HEK293 (cell line): ENCODE results near the gene BTF3.

ENCODE experiments used
- FEZF1 ChIP-seq: fragments of 450-650 bp; formaldehyde crosslinking; IDR thresholded peaks from 2 replicates; pipeline ENCODE4 v1.5.1; 2016; ENCODE audit warnings: missing biosample characterization, missing genetic modification characterization
- GLI4 ChIP-seq: fragments of 450-650 bp; formaldehyde crosslinking; IDR thresholded peaks from 2 replicates; pipeline ENCODE4 v1.5.1; 2016; ENCODE audit warnings: missing biosample characterization, missing genetic modification characterization
- GLIS1 ChIP-seq: fragments of 450-650 bp; formaldehyde crosslinking; IDR thresholded peaks from 2 replicates; pipeline ENCODE4 v1.5.1; 2016; ENCODE audit warnings: missing biosample characterization, missing genetic modification characterization
- KLF7 ChIP-seq: fragments of 450-650 bp; formaldehyde crosslinking; IDR thresholded peaks from 2 replicates; pipeline ENCODE4 v1.5.1; 2016; ENCODE audit warnings: missing biosample characterization, missing genetic modification characterization, borderline replicate concordance
- OVOL3 ChIP-seq: fragments of 450-650 bp; formaldehyde crosslinking; IDR thresholded peaks from 2 replicates; pipeline ENCODE4 v1.5.1; 2016; ENCODE audit warnings: missing biosample characterization, missing genetic modification characterization
- WT1 ChIP-seq: fragments of 450-650 bp; formaldehyde crosslinking; IDR thresholded peaks from 2 replicates; pipeline ENCODE4 v1.5.1; 2016; ENCODE audit warnings: missing biosample characterization, missing genetic modification characterization
- ZBTB1 ChIP-seq: fragments of 450-650 bp; formaldehyde crosslinking; IDR thresholded peaks from 2 replicates; pipeline ENCODE4 v1.5.1; 2016; ENCODE audit warnings: missing biosample characterization, missing genetic modification characterization
- ZBTB10 ChIP-seq: fragments of 450-650 bp; formaldehyde crosslinking; IDR thresholded peaks from 2 replicates; pipeline ENCODE4 v1.5.1; 2016; ENCODE audit warnings: missing biosample characterization, missing genetic modification characterization
- ZBTB44 ChIP-seq: fragments of 450-650 bp; IDR thresholded peaks from 2 replicates; pipeline ENCODE4 v1.5.1; 2018; ENCODE audit warnings: missing biosample characterization, mild to moderate bottlenecking, missing genetic modification characterization
- ZFHX2 ChIP-seq: fragments of 450-650 bp; formaldehyde crosslinking; conservative IDR thresholded peaks from 2 replicates; pipeline ENCODE4 v1.5.1; 2016; ENCODE audit warnings: missing biosample characterization, missing genetic modification characterization
- ZIC2 ChIP-seq: fragments of 450-650 bp; formaldehyde crosslinking; IDR thresholded peaks from 2 replicates; pipeline ENCODE4 v1.5.1; 2016; ENCODE audit warnings: missing biosample characterization, missing genetic modification characterization
- ZNF121 ChIP-seq: fragments of 450-650 bp; formaldehyde crosslinking; IDR thresholded peaks from 2 replicates; pipeline ENCODE4 v1.5.1; 2016; ENCODE audit warnings: missing biosample characterization, missing genetic modification characterization
- ZNF146 ChIP-seq: fragments of 450-650 bp; formaldehyde crosslinking; IDR thresholded peaks from 2 replicates; pipeline ENCODE4 v1.5.1; 2016; ENCODE audit warnings: missing biosample characterization, missing genetic modification characterization
- ZNF2 ChIP-seq: fragments of 450-650 bp; formaldehyde crosslinking; IDR thresholded peaks from 2 replicates; pipeline ENCODE4 v1.5.1; 2016; ENCODE audit warnings: missing biosample characterization, missing genetic modification characterization
- ZNF214 ChIP-seq: fragments of 450-650 bp; formaldehyde crosslinking; IDR thresholded peaks from 2 replicates; pipeline ENCODE4 v1.5.1; 2017; ENCODE audit warnings: missing biosample characterization, mild to moderate bottlenecking, missing genetic modification characterization, borderline replicate concordance
- ZNF423 ChIP-seq: fragments of 450-650 bp; formaldehyde crosslinking; IDR thresholded peaks from 2 replicates; pipeline ENCODE4 v1.5.1; 2016; ENCODE audit warnings: missing biosample characterization, missing genetic modification characterization
- ZNF433 ChIP-seq: fragments of 450-650 bp; formaldehyde crosslinking; IDR thresholded peaks from 2 replicates; pipeline ENCODE4 v1.5.1; 2016; ENCODE audit warnings: missing biosample characterization, missing genetic modification characterization, low read depth
- ZNF561 ChIP-seq: fragments of 450-650 bp; IDR thresholded peaks from 2 replicates; pipeline ENCODE4 v1.5.1; 2018; ENCODE audit warnings: missing biosample characterization, missing genetic modification characterization, borderline replicate concordance
- ZNF580 ChIP-seq: fragments of 450-650 bp; formaldehyde crosslinking; IDR thresholded peaks from 2 replicates; pipeline ENCODE4 v1.5.1; 2016; ENCODE audit warnings: missing biosample characterization, missing genetic modification characterization
- ZNF600 ChIP-seq: fragments of 450-650 bp; formaldehyde crosslinking; IDR thresholded peaks from 2 replicates; pipeline ENCODE4 v1.5.1; 2016; ENCODE audit warnings: missing biosample characterization, missing genetic modification characterization
- ZNF623 ChIP-seq: fragments of 450-650 bp; formaldehyde crosslinking; IDR thresholded peaks from 2 replicates; pipeline ENCODE4 v1.5.1; 2016; ENCODE audit warnings: missing biosample characterization, missing genetic modification characterization
- ZNF670 ChIP-seq: fragments of 450-650 bp; formaldehyde crosslinking; IDR thresholded peaks from 2 replicates; pipeline ENCODE4 v1.5.1; 2016; ENCODE audit warnings: missing biosample characterization, missing genetic modification characterization, low read depth
- ZNF76 ChIP-seq: fragments of 450-650 bp; formaldehyde crosslinking; IDR thresholded peaks from 2 replicates; pipeline ENCODE4; 2016; ENCODE audit warnings: low read depth, missing biosample characterization, missing genetic modification characterization, borderline replicate concordance
- ZNF785 ChIP-seq: fragments of 450-650 bp; formaldehyde crosslinking; IDR thresholded peaks from 2 replicates; pipeline ENCODE4 v1.5.1; 2016; ENCODE audit warnings: missing biosample characterization, missing genetic modification characterization
- ZNF791 ChIP-seq: fragments of 450-650 bp; formaldehyde crosslinking; IDR thresholded peaks from 2 replicates; pipeline ENCODE4 v1.5.1; 2016; ENCODE audit warnings: missing biosample characterization, missing genetic modification characterization
- TF ChIP-seq, protein P1 (sequence below): fragments of 450-650 bp; formaldehyde crosslinking; IDR thresholded peaks from 2 replicates; pipeline ENCODE4 v1.5.1; 2016; ENCODE audit warnings: missing biosample characterization, missing genetic modification characterization
- TF ChIP-seq, protein P2 (sequence below): fragments of 450-650 bp; formaldehyde crosslinking; IDR thresholded peaks from 2 replicates; pipeline ENCODE4 v1.5.1; 2016; ENCODE audit warnings: missing biosample characterization, missing genetic modification characterization
- TF ChIP-seq, protein P3 (sequence below): fragments of 450-650 bp; formaldehyde crosslinking; IDR thresholded peaks from 2 replicates; pipeline ENCODE4 v1.5.0; 2017; ENCODE audit warnings: missing biosample characterization, missing genetic modification characterization, borderline replicate concordance

The BTF3 gene

GRCh38 chr5:73519531-73520283 is 21.5 kb downstream of the BTF3 start (continued):
- TF ChIP-seq, protein P1, sequence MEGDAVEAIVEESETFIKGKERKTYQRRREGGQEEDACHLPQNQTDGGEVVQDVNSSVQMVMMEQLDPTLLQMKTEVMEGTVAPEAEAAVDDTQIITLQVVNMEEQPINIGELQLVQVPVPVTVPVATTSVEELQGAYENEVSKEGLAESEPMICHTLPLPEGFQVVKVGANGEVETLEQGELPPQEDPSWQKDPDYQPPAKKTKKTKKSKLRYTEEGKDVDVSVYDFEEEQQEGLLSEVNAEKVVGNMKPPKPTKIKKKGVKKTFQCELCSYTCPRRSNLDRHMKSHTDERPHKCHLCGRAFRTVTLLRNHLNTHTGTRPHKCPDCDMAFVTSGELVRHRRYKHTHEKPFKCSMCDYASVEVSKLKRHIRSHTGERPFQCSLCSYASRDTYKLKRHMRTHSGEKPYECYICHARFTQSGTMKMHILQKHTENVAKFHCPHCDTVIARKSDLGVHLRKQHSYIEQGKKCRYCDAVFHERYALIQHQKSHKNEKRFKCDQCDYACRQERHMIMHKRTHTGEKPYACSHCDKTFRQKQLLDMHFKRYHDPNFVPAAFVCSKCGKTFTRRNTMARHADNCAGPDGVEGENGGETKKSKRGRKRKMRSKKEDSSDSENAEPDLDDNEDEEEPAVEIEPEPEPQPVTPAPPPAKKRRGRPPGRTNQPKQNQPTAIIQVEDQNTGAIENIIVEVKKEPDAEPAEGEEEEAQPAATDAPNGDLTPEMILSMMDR (tag by site-specific recombination), result peak; percentile 92
- TF ChIP-seq ZNF2 (tag by site-specific recombination) (peak; percentile 82; the same call in 1 of the 2 replicates), GLIS1 (tag by site-specific recombination) (no peak), FEZF1 (tag by site-specific recombination) (no peak), ZNF214 (tag by site-specific recombination) (no peak), ZNF561 (tag by site-specific recombination) (peak; percentile 26; the same call in 1 of the 2 replicates), ZNF670 (tag by site-specific recombination) (no peak), ZBTB44 (tag by site-specific recombination) (no peak), GLI4 (tag by site-specific recombination) (no peak), ZNF76 (tag by site-specific recombination) (no peak), ZNF121 (tag by site-specific recombination) (peak; percentile 93), ZIC2 (no peak), WT1 (tag by site-specific recombination) (0 out of 2 replicates have a peak, but pooled peaks have one; percentile 14), KLF7 (no peak), ZNF433 (tag by site-specific recombination) (no peak), ZNF600 (tag by site-specific recombination) (peak; percentile 55; the same call in 1 of the 2 replicates), ZNF623 (tag by site-specific recombination) (no peak), ZNF423 (tag by site-specific recombination) (no peak), ZNF580 (tag by site-specific recombination) (0 out of 2 replicates have a peak, but pooled peaks have one; percentile 30), ZNF791 (no peak), ZNF785 (0 out of 2 replicates have a peak, but pooled peaks have one; percentile 35), OVOL3 (tag by site-specific recombination) (no peak), ZBTB1 (tag by site-specific recombination) (no peak), ZNF146 (tag by site-specific recombination) (no peak), ZFHX2 (tag by site-specific recombination) (peak; percentile 59), ZBTB10 (tag by site-specific recombination) (no peak)
- TF ChIP-seq, protein P2, sequence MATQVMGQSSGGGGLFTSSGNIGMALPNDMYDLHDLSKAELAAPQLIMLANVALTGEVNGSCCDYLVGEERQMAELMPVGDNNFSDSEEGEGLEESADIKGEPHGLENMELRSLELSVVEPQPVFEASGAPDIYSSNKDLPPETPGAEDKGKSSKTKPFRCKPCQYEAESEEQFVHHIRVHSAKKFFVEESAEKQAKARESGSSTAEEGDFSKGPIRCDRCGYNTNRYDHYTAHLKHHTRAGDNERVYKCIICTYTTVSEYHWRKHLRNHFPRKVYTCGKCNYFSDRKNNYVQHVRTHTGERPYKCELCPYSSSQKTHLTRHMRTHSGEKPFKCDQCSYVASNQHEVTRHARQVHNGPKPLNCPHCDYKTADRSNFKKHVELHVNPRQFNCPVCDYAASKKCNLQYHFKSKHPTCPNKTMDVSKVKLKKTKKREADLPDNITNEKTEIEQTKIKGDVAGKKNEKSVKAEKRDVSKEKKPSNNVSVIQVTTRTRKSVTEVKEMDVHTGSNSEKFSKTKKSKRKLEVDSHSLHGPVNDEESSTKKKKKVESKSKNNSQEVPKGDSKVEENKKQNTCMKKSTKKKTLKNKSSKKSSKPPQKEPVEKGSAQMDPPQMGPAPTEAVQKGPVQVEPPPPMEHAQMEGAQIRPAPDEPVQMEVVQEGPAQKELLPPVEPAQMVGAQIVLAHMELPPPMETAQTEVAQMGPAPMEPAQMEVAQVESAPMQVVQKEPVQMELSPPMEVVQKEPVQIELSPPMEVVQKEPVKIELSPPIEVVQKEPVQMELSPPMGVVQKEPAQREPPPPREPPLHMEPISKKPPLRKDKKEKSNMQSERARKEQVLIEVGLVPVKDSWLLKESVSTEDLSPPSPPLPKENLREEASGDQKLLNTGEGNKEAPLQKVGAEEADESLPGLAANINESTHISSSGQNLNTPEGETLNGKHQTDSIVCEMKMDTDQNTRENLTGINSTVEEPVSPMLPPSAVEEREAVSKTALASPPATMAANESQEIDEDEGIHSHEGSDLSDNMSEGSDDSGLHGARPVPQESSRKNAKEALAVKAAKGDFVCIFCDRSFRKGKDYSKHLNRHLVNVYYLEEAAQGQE (tag by site-specific recombination), result no peak
- TF ChIP-seq, protein P3, sequence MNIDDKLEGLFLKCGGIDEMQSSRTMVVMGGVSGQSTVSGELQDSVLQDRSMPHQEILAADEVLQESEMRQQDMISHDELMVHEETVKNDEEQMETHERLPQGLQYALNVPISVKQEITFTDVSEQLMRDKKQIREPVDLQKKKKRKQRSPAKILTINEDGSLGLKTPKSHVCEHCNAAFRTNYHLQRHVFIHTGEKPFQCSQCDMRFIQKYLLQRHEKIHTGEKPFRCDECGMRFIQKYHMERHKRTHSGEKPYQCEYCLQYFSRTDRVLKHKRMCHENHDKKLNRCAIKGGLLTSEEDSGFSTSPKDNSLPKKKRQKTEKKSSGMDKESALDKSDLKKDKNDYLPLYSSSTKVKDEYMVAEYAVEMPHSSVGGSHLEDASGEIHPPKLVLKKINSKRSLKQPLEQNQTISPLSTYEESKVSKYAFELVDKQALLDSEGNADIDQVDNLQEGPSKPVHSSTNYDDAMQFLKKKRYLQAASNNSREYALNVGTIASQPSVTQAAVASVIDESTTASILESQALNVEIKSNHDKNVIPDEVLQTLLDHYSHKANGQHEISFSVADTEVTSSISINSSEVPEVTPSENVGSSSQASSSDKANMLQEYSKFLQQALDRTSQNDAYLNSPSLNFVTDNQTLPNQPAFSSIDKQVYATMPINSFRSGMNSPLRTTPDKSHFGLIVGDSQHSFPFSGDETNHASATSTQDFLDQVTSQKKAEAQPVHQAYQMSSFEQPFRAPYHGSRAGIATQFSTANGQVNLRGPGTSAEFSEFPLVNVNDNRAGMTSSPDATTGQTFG (tag by site-specific recombination), result no peak
